Activated T-cell treated with anti-CD3 and anti-CD28 coated beads, Interleukin-2, amount 50 U/mL, for 1 hour (primary cell): Measurements from ENCODE around the gene TWF2.

Source experiments
- DNase-seq: peaks from one replicate; pipeline ENCODE4 v3.0.0-alpha.2; 2020

The TWF2 gene

DNA sequence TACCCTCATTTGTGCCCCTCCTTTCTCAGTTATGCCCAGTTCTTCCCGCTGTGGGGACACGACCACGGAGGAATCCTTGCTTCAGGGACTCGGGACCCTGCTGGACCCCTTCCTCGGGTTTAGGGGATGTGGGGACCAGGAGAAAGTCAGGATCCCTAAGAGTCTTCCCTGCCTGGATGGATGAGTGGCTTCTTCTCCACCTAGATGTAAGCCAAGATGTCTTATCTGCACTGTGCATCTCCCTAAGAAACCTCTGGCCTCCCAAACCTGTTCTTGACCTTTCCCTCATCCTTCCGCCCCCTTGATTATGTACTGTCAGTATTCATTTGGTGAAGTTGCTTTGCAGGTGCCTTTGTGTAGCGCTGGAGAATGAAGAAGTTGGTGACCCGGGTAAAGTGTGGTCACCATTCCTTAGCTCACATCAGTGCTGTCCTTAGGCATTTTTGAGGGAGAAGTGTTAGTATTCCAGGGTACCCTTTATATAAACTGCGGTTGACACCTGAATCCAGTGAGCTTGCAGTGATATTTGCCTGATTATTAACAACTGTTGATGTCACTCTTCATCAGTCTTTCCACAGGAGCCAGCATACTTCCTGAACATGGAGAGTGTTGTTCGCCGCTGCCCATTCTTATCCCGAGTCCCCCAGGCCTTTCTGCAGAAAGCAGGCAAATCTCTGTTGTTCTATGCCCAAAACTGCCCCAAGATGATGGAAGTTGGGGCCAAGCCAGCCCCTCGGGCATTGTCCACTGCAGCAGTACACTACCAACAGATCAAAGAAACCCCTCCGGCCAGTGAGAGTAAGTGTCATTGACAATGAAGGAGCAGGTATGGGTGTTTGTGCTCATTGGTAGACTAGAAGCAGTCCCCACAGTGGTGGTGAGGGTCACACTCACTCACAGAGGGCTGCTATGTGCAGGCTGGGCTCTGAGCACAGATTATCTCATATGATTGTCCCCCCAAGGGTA lies 40.0 kb downstream of the TWF2 start:
- DNase-seq: no peak

DNA sequence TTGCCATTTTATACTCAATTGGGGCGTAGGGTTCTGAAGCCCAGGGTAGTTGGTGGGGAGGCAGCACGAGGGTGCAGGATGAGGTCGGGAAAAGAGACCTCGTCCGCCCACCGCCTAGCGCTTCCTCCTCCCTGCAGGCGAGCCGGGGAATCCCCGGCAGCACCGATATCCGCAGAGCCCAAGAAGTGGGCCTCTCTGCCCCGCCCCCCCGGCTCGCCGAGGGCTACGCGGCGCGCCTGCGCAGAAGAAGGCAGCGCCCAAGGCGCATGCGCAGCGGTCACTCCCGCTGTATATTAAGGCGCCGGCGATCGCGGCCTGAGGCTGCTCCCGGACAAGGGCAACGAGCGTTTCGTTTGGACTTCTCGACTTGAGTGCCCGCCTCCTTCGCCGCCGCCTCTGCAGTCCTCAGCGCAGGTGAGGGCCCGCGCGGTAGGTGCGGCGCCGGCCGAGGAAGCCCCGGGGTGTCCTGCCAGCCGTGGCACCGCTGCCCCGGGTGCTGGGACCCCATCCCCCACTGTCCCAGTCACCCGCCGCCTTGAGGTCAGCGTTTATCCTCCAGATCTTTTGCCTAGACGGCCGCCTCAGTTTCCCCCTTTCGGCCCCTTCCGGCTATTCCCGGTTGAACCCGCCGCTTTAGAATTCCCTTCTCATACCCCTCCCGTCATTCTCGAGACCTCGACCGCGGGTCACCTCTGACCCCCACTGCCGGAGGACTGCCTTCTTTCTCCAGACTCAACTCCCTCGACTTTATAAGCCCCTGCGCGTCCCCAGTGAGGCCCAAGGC lies 40.9 kb downstream of the TWF2 start, which contains the start of gene ALAS1:
Gene ALAS1 (plus strand): TSS at position 319 of the 784 bp plus-strand sequence. CDS start 1,082 bp downstream, outside the sequence.
- peak; percentile 97 for DNase-seq

DNA sequence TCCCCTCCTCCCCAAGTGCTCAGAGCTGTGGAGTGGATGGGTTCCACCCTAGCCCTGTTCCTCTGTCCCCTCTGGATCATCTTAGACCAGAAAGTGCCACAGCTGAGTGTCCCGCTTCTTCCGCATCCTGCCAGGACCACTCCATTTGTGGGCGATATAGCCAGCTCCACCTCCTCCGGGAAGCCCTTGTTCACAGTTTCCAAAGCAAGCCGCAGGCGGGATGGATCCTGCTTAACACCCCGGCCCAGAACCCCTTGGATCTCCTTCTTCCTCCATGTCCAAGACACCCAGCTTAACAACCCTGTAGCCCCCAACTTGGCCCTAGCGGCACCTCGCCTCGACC lies 41.5 kb downstream of the TWF2 start:
- no peak for DNase-seq

GRCh38 chr3:52196977-52197376 lies 42.0 kb downstream of the TWF2 start:
- no peak for DNase-seq

GRCh38 chr3:52195823-52196331 lies 43.1 kb downstream of the TWF2 start:
- DNase-seq: no peak

DNA sequence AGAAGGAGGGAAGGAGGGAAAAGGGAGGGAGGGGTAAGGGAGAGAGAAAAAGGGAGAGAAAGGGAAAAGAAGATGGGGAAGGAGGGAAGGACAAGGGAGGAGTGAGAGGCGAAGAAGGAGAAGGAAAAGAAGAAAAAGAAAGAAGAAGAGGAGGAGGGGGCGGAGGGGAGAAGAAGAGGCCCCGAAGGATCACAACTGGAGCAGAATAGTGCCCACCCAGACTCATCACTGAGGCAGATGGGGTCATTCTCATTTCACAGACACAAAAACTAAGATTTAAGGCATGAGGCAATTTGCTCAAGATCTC lies 43.7 kb downstream of the TWF2 start:
- DNase-seq: no peak

- DNase-seq: no peak
These were observed 44.3 kb downstream of the TWF2 start for GRCh38 chr3:52194485-52195290.

GRCh38 chr3:52193065-52193464 lies 45.9 kb downstream of the TWF2 start:
- no peak for DNase-seq

GRCh38 chr3:52191663-52192062 lies 47.3 kb downstream of the TWF2 start:
- no peak for DNase-seq

DNA sequence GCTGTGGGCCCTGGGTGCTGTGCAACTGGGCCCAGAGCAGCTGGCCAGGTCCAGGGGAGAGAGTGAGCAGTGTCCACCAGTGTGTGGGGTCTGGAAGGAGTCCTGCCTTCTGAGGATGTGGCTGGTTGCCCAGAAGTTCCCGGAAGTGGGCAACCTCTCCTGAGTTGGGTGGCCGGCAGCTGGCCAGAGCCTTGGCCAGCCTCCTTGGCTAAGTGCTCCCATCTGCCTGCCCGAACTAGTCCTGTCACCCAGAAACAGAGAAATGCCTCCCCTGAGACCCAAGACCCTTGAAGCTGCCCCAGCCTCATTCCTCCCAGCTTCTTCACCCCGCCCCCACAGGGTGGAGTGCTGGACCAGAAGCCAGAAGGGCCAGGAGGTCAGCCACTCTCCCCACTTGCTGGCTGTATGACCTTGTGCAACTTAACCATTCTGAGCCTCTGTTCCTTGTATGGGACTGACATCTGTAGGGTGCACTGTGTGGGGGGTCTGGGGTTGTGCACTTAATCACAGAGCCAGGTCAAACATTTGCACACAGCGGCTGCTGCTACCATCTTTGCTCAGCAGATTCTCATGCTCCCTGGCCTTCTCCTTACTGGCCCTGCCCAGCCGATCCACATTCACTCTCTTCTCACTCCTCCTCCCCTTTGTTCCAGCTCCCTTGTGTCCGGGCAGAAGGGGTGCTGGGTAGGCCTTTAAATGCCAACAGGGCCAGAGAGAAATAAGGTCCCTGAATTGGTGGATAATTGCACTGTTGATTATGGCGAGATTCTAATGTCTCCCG lies 48.5 kb downstream of the TWF2 start:
- DNase-seq: no peak

GRCh38 chr3:52188556-52188955 lies 50.4 kb downstream of the TWF2 start:
- DNase-seq: no peak

DNA sequence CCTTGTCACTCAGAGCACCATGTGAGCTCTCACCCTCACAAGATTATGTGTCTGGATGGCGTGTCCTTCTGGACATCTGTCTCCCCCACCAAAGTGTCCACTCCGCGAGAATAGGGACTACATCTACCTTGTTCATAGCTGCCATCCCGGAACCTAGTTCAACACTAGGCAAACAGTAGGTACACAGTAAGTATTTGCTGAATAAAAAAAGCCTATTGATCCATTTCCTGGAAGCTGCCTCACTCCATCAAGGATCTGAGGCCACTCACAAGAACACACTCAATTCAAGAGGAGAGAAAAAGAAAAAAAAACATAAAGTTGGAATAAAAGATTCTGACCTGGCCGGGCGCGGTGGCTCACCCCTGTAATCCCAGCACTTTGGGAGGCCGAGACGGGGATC lies 52.2 kb downstream of the TWF2 start:
- no peak for DNase-seq

DNA sequence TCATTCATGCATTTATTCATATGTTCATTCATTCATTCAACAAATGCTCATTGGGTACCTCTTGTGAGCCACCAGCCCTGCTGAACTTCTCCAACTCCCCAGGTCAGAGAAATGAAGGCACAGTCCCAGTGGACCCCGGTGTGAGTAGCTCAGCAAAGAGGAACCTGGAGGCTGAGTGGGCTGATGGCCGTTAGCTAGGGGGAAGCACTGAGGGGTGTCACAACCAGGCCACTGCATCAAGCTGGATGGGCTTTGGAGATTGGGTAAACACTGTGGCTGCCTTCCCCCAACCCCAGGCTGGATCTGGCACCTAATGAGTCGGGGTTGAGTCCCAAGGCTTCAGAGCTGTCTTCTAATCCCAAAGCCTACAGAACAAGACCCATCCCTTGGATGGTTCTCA lies 53.1 kb downstream of the TWF2 start:
- no peak for DNase-seq

DNA sequence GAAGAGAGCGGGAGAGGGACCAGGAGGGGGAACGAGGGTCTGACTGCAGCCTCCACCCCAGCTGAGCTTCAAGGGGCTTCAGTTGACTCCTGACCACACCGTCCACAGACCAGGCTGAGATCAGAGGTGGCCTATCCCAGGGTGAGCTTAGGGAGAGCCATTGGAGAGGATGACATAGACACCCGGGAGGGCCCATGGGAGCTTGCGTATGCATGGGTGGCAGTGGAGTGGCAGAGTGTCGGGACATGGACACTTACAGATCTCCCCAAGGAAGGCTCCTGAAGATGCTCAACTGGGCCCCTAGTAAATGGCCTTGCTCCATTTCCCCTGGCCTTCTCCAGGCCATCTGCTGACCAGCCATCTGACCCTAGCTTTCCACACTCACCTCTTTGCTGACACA lies 53.6 kb downstream of the TWF2 start:
- no peak for DNase-seq

DNA sequence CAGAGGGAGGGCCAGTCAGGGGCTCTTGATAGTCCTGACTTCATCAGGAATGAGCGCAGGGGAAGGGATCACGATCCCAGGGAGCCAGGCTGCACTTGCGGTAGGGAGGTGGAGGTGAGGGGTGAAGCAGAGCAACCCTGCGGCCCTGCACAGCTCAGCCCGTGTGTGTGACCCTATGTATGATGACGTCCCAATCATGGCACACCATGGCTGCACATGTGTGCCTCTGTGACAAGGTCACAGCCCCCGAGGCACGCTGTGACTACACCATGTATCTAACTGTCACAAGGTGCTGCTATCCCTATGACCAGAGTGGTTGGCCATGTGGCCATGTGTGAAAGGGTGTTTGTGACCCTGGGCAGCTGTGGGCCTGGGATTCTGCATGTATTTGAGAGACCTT lies 54.3 kb downstream of the TWF2 start:
- DNase-seq: no peak

GRCh38 chr3:52183786-52184445 lies 55.0 kb downstream of the TWF2 start:
- no peak for DNase-seq

GRCh38 chr3:52182691-52183090 lies 56.3 kb downstream of the TWF2 start:
- DNase-seq: no peak

GRCh38 chr3:52182196-52182595 lies 56.8 kb downstream of the TWF2 start:
- DNase-seq: no peak

DNA sequence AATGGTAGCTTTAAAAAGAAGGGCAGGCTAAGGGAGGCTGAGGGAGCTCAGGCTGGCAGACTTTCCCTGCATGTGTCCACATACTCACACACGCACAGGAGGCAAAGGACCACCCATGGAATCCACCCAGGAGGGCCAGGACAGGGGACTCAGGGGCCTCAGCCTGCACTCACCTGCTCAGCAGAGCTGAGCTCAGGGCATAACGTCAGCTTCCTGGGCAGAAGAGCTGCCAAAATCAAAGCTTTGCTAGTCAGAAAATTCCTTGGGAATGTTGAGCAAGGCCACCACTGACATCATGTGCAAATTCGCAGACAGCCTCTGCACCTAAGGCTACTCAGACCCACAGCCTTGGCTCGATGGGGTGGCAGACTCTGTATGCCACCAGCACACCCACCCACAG lies 57.4 kb downstream of the TWF2 start:
- DNase-seq: no peak
